Heart left ventricle (tissue), 16 donors: Measurements from ENCODE around the gene HSPA4. TPM values are rescaled to one million over a fixed set of nuclear protein-coding genes. Genes with fewer than 3 reads are reported as not detected.

Experiments
- ATAC-seq, 4 donors: fragments of 200-7000 bp; cut with Tn5 transposase; one replicate each; pipeline ENCODE4 v1.9.1; 2020 to 2022; ENCODE audit warnings: moderate library complexity in 4 of 4, mild to moderate bottlenecking in 3 of 4, moderate number of reproducible peaks in 1 of 4
- DNase-seq, 5 donors: peaks; one replicate each; pipeline ENCODE4 v3.0.0-alpha.2; 2020
- H3K27ac ChIP-seq, 12 donors: fragments of 200-600 bp; sonication (generic) in 4 of 12; one replicate each; pipeline versions ENCODE4 v1.5.0 to v1.8.0; 2016 to 2022; ENCODE audit warnings: mild to moderate bottlenecking in 2 of 12
- H3K27me3 ChIP-seq, 9 donors: fragments of 200-600 bp; sonication (generic) in 2 of 9; one replicate each; pipeline versions ENCODE4 v1.5.1 to v1.8.0; 2016 to 2022; ENCODE audit warnings: mild to moderate bottlenecking in 3 of 9
- H3K36me3 ChIP-seq, 9 donors: fragments of 200-600 bp; sonication (generic) in 2 of 9; one replicate each; pipeline versions ENCODE4 v1.5.0 to v1.8.0; 2018 to 2022; ENCODE audit warnings: mild to moderate bottlenecking in 2 of 9
- H3K4me1 ChIP-seq, 12 donors: fragments of 200-600 bp; sonication (generic) in 4 of 12; one replicate each; pipeline versions ENCODE4 v1.5.0 to v1.8.0; 2016 to 2022; ENCODE audit warnings: mild to moderate bottlenecking in 3 of 12
- H3K4me3 ChIP-seq, 12 donors: fragments of 200-600 bp; sonication (generic) in 4 of 12; one replicate each; pipeline versions ENCODE4 v1.5.0 to v1.8.0; 2017 to 2022; ENCODE audit warnings: mild to moderate bottlenecking in 9 of 12, moderate library complexity in 4 of 12
- H3K9me3 ChIP-seq, 12 donors: fragments of 200-600 bp; sonication (generic) in 4 of 12; one replicate each; pipeline versions ENCODE4 v1.5.0 to v1.8.0; 2016 to 2022; ENCODE audit warnings: mild to moderate bottlenecking in 1 of 12
- POLR2A ChIP-seq, 2 donors: fragments of 450-650 bp; IDR thresholded peaks; one replicate each; pipeline ENCODE4 v1.6.1; 2017; ENCODE audit warnings: antibody characterized with exemption in 2 of 2, mild to moderate bottlenecking in 2 of 2, moderate library complexity in 2 of 2
- WGBS, 4 donors: extraction: QIAGEN DNeasy Blood & Tissue Kit in 2 of 4; methylation state at CpG; one replicate each; pipeline versions ENCODE4 v1.1.5 to v1.1.7; 2013 to 2018; 5-methylcytosine and 5-hydroxymethylcytosine counted together
- intact Hi-C, 10 donors: fragments of 100-400 bp; cut with DNase I; formaldehyde crosslinking; loops; one replicate each; pipeline versions ENCODE4 v1.11.1 to v1.14.2; 2022
- polyA plus RNA-seq, 2 donors: library from polyadenylated mRNA; stranded (reverse); fragments of 200-250 nt; gene quantifications; one replicate each; pipeline ENCODE4 v1.2.3, GENCODE V29; 2013
- total RNA-seq, 9 donors: library from RNA; depleted of rRNA in 2 of 9; stranded (reverse); fragments of >200 nt in 2 of 9; fragmentation: NEBNext Ultra II Directional in 3 of 9; extraction: Animal tissue kit (Norgen Biotek cat#: 25700) in 3 of 9; gene quantifications; one replicate each; pipeline versions ENCODE4 v1.1.0 to v1.2.4, GENCODE V29; 2016 to 2023
- TF ChIP-seq, protein P1 (sequence below), 12 donors: fragments of 200-600 bp; sonication (generic) in 4 of 12; IDR thresholded peaks; one replicate each; pipeline versions ENCODE4 v1.5.0 to v1.8.0; 2018 to 2022; ENCODE audit warnings: antibody characterized with exemption in 12 of 12, mild to moderate bottlenecking in 5 of 12
- donor health status: ischemic (EF 13 %, LVEDD 7.1; RV severe dilation, severe dysfunction).
- donor health status: healthy with polysubstance abuse.
- donor health status: DM: no; HTN: yes; CAD: no.
- donor health status: DM: no; HTN: no; CAD: no.
- donor health status: ischemic (EF 25% LVEDD 6.9; RV normal size, moderate dysfunction).
- donor health status: ischemic (EF 25% LVEDD 5.7; RV mildly dilated, moderate dysfunction).
- donor health status: healthy.
- donor health status: DM: yes; HTN: yes; CAD: no.
- donor health status: ischemic (EF 35%, LVEDD 5.7; RV mildly dilated, moderate dysfunction).
- donor health status: nonischemic (EF 11% LVEDD 7.7; RV severe dilation, severe dysfunction).
- donor health status: DM: yes; HTN: yes; CAD: no.
- donor health status: PGD.
- donor health status: ischemic (EF 29% LVEDD 5.4; RV normal size, mild dysfunction).
- donor health status: nonischemic (EF 23%, LVEDD 6.1; RV moderate dilation, normal function).

Gene HSPA4
- total and polyA plus RNA-seq, 11 donors = 57.5 to 132 (median 98.5) TPM

DNA sequence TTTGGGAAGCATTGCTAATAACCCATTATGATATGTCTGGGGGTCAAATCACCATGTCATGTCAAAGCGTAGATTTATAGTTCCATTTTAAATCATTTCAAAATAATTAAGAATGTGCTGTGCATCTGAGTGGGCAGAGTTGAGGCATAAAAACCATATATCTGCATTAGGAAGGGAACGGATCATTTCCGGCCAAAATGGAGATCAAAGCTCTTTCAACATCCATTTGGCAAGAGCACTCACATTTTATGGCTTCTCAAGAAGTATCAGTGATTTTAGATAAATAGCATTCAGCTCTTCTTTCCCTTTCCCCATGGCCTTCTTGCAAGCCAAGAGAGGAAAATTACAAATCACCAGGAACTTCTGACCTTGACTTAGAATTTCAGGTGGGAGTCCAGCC lies 89.9 kb downstream of the HSPA4 start:
- no peak for TF ChIP-seq POLR2A (IDR thresholded peaks at IDR 0.05)
- TF ChIP-seq, protein P1, sequence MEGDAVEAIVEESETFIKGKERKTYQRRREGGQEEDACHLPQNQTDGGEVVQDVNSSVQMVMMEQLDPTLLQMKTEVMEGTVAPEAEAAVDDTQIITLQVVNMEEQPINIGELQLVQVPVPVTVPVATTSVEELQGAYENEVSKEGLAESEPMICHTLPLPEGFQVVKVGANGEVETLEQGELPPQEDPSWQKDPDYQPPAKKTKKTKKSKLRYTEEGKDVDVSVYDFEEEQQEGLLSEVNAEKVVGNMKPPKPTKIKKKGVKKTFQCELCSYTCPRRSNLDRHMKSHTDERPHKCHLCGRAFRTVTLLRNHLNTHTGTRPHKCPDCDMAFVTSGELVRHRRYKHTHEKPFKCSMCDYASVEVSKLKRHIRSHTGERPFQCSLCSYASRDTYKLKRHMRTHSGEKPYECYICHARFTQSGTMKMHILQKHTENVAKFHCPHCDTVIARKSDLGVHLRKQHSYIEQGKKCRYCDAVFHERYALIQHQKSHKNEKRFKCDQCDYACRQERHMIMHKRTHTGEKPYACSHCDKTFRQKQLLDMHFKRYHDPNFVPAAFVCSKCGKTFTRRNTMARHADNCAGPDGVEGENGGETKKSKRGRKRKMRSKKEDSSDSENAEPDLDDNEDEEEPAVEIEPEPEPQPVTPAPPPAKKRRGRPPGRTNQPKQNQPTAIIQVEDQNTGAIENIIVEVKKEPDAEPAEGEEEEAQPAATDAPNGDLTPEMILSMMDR (IDR thresholded peaks at IDR 0.05) = no peak
- intact Hi-C loops = no loop called here
- Histone ChIP-seq H3K27ac (no peak overlapping the region), H3K27me3 (no peaks in the 10 kb centered on the region), H3K36me3 (no peaks in the 10 kb centered on the region), H3K4me3 (no peak overlapping the region), H3K9me3 (peaks cover 0 to 3% (median 0%) of the 10 kb centered on the region in 12 donors), H3K4me1 (no peaks in the 10 kb centered on the region)
- no peak for ATAC-seq
- DNase-seq = no peak
- 83 to 92% (median 89%) methylated on average over 3 of the region's 3 CpGs for WGBS, 4 donors

DNA sequence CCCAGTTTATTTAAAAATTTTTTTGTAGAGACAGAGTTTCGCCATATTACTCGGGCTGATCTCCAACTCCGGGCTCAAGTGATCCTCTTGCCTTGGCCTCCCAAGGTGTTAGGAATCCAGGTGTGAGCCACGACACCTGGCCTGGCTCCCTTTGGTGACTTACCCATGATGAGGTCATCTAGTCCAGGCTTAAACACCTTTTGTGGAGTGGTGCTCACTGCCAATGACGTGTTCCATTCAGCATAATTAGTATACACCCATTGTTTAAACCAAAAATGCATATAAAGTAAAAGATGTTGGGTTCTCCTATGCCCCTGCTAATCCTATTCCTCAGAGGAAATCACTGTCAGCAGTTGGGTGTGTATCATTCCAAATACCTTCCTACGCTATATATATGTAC lies 91.0 kb downstream of the HSPA4 start:
- H3K4me3 ChIP-seq = no peak overlapping the region
- DNase-seq = no peak
- H3K36me3 ChIP-seq = no peaks in the 10 kb centered on the region
- intact Hi-C loops = no loop called here
- ATAC-seq = no peak
- no peak overlapping the region for H3K27ac ChIP-seq
- H3K9me3 ChIP-seq = no peaks in the 10 kb centered on the region
- 82 to 89% (median 85%) methylated on average over 6 of the region's 6 CpGs for WGBS, 4 donors
- TF ChIP-seq POLR2A (IDR thresholded peaks at IDR 0.05) = no peak
- TF ChIP-seq, protein P1 (IDR thresholded peaks at IDR 0.05) = no peak
- no peaks in the 10 kb centered on the region for H3K27me3 ChIP-seq
- H3K4me1 ChIP-seq = peaks cover 0 to 1% (median 0%) of the 10 kb centered on the region in 12 donors

DNA sequence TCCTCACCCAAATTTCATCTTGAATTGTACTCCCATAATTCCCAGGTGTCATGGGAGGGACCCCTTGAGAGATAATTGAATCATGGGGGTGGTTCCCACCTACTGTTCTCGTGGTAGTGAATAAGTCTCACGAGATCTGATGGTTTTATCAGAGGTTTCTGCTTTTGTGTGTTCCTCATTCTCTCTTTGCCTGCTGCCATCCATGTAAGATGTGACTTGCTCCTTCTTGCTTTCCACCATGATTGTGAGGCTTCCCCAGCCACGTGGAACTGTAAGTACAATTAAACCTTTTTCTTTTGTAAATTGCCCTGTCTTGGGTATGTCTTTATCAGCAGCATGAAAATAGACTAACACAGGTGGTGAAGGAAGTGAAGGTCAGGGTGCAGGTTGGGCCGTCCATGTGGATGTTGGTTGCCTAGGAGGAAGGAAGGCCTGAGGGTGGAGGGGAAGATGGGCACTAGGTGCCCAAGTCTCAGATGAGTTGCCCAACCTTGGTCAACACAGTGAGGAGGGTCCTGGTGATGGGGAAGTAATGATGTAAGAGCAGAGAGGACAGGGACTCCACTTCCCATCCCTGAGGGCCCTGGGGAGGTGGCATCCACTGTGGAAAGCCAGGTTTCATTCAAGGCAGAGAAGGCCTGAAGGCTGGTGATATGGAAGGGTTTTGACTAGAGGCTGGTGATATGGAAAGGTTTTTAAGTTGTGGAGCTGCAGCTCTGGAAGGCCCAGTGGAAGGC lies 92.6 kb downstream of the HSPA4 start:
- H3K4me3 ChIP-seq = no peak overlapping the region
- WGBS, 4 donors = 65 to 72% (median 71%) methylated on average over 4 of the region's 4 CpGs
- DNase-seq (no peak), ATAC-seq (no peak)
- H3K4me1 ChIP-seq = peaks cover 0 to 5% (median 0%) of the 10 kb centered on the region in 12 donors
- intact Hi-C loops = no loop called here
- no peak overlapping the region for H3K27ac ChIP-seq
- TF ChIP-seq POLR2A (IDR thresholded peaks at IDR 0.05) = no peak
- no peaks in the 10 kb centered on the region for H3K9me3 ChIP-seq
- H3K36me3 ChIP-seq = no peaks in the 10 kb centered on the region
- H3K27me3 ChIP-seq = no peaks in the 10 kb centered on the region

DNA sequence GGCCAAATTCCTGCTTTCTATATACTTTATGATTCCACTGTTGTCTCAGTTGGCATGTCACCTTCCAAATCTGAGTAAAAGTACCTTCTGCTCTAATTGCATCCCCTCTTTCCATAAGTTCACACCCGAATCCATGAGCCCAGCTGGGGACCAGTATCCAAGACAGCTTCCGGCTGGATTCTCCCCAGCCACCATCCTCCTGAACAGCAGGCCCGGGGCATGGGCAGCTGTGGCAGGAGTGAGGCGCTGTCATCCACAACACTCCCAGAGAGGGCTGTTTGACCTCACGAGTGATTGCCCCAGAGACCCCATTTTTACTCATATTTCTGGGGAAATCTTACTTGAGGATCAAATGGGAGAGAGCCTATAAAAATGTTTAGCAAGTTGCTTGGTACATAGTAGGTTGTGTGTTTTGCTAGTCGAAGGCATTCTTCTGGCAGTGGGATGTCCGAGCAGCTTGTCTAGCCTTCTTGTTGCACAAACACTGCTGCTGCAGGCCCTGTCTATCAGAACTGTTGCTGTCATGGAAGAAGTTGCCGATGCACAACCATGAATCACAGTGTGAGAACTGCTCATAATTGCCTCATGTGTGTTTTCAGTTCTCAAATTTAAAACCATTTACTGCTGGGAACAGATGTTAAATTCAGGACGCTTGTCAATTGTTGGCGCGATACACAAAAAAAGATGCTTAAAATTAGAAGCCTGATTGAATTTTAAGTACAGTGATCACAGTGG lies 93.8 kb downstream of the HSPA4 start:
- Histone ChIP-seq H3K27ac (no peak overlapping the region), H3K27me3 (no peaks in the 10 kb centered on the region), H3K9me3 (no peaks in the 10 kb centered on the region), H3K4me3 (no peak overlapping the region), H3K4me1 (peaks cover 0 to 5% (median 0%) of the 10 kb centered on the region in 12 donors), H3K36me3 (no peaks in the 10 kb centered on the region)
- TF ChIP-seq POLR2A (IDR thresholded peaks at IDR 0.05) = no peak
- 82 to 88% (median 85%) methylated on average over 11 of the region's 11 CpGs for WGBS, 4 donors
- ATAC-seq = no peak
- DNase-seq = no peak
- intact Hi-C loops = no loop called here

DNA sequence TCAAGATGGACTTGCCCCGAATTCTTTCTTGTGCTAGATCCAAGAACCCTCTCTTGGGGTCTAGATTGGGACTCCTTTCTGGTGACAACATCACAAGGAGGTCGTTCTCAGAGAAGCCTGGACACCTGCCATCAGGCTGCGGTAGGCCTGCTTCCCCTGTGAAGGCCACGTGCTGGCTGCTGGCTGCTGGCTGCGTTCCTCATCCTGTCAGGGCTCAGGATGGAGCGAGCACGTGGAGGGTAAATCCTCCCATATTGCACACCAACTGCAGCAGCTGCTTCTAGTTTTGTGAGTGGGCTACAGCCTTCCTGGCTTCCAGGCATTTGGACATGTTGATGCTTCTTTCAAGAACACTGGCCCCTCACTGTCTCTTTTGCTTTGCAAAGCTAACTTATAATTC lies 95.6 kb downstream of the HSPA4 start:
- DNase-seq (peak in 2 of 5 donors; percentile 24 to 32), ATAC-seq (peak in 1 of 4 donors; percentile 47)
- Histone ChIP-seq H3K9me3 (no peaks in the 10 kb centered on the region), H3K27ac (no peak overlapping the region), H3K27me3 (no peaks in the 10 kb centered on the region), H3K36me3 (no peaks in the 10 kb centered on the region), H3K4me1 (peaks cover 0 to 5% (median 0%) of the 10 kb centered on the region in 12 donors), H3K4me3 (no peak overlapping the region)
- intact Hi-C loops = no loop called here
- no peak for TF ChIP-seq POLR2A (IDR thresholded peaks at IDR 0.05)
- TF ChIP-seq, protein P1 (IDR thresholded peaks at IDR 0.05) = no peak
- WGBS, 4 donors = 22 to 40% (median 36%) methylated on average over 6 to 7 of the region's 7 CpGs
